Epithelial cell of proximal tubule (primary cell): Measurements from ENCODE around the gene REM2. TPM values are rescaled to one million over a fixed set of nuclear protein-coding genes. Genes with fewer than 3 reads are reported as not detected.

Experiments used
- DNase-seq: peaks from one replicate; pipeline ENCODE4 v3.0.0-alpha.2; 2011; ENCODE audit warnings: low read depth
- H3K4me3 ChIP-seq: 2 replicates; pipeline ENCODE4 v1.5.1; 2011; ENCODE audit warnings: low read depth, mild to moderate bottlenecking, low read length
- total RNA-seq: library from RNA; depleted of rRNA; stranded (reverse); fragments of >200 nt; gene quantifications from 2 replicates; pipeline ENCODE4 v1.2.3, GENCODE V29; 2015
- TF ChIP-seq, protein P1 (sequence below): conservative IDR thresholded peaks from 2 replicates; pipeline ENCODE4 v1.5.1; 2012; ENCODE audit warnings: low read depth, mild to moderate bottlenecking, low read length

The REM2 gene
- total RNA-seq, 1 donor from 2014 or later: 0.17 TPM

DNA sequence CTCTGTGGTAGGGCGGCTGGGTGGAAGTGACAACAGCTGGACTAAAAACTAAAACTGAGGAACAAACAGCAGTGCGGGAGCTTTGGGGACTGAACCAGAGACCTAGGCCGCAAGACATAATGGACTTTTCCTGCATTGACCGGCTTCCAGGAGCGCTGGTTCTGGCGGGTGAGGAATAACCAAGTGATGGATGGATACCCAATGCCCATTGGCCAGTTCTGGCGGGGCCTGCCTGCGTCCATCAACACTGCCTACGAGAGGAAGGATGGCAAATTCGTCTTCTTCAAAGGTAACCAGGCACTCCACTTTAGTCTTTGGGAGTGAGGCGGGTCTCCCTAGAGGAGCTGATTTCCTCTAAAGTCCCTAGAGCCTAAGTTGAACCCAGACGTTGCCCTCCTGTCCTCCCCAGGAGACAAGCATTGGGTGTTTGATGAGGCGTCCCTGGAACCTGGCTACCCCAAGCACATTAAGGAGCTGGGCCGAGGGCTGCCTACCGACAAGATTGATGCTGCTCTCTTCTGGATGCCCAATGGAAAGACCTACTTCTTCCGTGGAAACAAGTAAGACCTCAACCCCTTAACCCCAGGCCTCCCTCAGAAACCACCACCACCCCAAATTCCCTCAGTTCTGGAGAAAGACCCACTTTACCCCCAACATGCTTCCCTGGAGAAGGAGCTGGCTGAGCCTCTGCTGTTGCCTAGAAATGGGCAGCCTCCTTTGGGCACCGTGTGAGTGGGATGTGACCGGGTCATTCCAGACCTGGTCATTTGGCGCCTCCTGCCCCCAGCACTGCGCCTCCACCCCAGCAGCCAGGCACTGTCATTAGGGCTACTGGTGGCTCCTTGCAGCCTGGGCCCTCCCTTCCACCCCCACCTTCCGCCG lies 38.6 kb upstream of the REM2 start:
- no peak overlapping the region for H3K4me3 ChIP-seq
- TF ChIP-seq, protein P1, sequence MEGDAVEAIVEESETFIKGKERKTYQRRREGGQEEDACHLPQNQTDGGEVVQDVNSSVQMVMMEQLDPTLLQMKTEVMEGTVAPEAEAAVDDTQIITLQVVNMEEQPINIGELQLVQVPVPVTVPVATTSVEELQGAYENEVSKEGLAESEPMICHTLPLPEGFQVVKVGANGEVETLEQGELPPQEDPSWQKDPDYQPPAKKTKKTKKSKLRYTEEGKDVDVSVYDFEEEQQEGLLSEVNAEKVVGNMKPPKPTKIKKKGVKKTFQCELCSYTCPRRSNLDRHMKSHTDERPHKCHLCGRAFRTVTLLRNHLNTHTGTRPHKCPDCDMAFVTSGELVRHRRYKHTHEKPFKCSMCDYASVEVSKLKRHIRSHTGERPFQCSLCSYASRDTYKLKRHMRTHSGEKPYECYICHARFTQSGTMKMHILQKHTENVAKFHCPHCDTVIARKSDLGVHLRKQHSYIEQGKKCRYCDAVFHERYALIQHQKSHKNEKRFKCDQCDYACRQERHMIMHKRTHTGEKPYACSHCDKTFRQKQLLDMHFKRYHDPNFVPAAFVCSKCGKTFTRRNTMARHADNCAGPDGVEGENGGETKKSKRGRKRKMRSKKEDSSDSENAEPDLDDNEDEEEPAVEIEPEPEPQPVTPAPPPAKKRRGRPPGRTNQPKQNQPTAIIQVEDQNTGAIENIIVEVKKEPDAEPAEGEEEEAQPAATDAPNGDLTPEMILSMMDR: no peak
- no peak for DNase-seq

GRCh38 chr14:22845103-22845394 lies 38.0 kb upstream of the REM2 start:
- no peak overlapping the region for H3K4me3 ChIP-seq
- no peak for DNase-seq
- TF ChIP-seq, protein P1: no peak

GRCh38 chr14:22845821-22846625 lies 37.0 kb upstream of the REM2 start:
- no peak overlapping the region for H3K4me3 ChIP-seq
- TF ChIP-seq, protein P1: no peak
- no peak for DNase-seq

- H3K4me3 ChIP-seq: no peak overlapping the region
- TF ChIP-seq, protein P1: no peak
- no peak for DNase-seq
Observed at GRCh38 chr14:22846811-22847307, 36.2 kb upstream of the REM2 start.

- TF ChIP-seq, protein P1: peak; percentile 11
- no peak for DNase-seq
- no peak overlapping the region for H3K4me3 ChIP-seq
Observed at GRCh38 chr14:22847661-22848341, 35.2 kb upstream of the REM2 start.

DNA sequence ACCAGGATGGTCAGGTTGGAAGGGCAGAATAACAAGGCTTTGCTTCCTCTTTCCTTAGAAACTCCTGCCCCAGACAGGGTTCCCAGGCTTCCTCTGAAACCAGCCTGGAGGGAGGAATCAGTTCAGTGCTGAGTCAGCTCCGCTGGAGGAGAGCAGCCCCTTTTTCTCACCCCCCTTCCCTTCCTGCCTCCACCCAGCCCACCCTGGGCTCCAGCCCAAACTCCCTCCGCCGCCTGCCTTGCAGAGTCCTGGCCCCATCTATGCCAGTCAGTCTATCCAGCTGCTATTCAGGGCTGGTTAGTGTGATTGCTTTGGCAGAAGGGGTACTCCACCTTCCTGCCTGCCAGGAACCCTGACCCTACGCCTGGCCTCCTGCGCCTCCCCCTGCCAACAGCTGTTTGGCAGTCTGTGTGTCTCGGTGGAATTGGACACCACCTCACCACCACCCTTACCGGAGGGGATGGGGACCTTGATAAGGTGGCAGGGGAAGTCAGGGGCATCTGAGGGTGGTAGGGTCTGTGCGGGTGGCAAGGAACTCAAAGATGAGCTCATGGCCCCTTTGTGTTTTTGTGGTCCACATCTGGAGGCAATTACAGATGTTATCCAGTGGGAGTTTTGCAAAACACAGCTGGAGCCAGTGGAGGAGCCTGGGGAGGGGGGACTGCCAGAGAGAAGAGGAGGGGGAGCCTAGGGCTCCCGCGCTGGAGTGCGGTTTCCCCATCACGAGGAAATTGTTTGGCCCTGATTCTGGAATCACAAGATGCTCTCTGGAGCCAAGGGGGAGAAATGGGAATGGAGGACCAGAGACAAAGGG lies 34.5 kb upstream of the REM2 start:
- TF ChIP-seq, protein P1: no peak
- no peak overlapping the region for H3K4me3 ChIP-seq

More for the DNA sequence above, 34.5 kb upstream of the REM2 start:
- no peak for DNase-seq
